Measurements from ENCODE around the gene MTA1.

MTA1 gene

GRCh38 chr14:105497671-105498429, 78.2 kb downstream of the MTA1 start:
- TF ChIP-seq, protein P1, sequence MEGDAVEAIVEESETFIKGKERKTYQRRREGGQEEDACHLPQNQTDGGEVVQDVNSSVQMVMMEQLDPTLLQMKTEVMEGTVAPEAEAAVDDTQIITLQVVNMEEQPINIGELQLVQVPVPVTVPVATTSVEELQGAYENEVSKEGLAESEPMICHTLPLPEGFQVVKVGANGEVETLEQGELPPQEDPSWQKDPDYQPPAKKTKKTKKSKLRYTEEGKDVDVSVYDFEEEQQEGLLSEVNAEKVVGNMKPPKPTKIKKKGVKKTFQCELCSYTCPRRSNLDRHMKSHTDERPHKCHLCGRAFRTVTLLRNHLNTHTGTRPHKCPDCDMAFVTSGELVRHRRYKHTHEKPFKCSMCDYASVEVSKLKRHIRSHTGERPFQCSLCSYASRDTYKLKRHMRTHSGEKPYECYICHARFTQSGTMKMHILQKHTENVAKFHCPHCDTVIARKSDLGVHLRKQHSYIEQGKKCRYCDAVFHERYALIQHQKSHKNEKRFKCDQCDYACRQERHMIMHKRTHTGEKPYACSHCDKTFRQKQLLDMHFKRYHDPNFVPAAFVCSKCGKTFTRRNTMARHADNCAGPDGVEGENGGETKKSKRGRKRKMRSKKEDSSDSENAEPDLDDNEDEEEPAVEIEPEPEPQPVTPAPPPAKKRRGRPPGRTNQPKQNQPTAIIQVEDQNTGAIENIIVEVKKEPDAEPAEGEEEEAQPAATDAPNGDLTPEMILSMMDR (IDR thresholded peaks at IDR 0.05; ENCODE audit: insufficient read depth, missing control alignments), result no peak
- FAIRE-seq (no peak), DNase-seq (ENCODE audit: insufficient read length, low spot score) (no peak)

DNA sequence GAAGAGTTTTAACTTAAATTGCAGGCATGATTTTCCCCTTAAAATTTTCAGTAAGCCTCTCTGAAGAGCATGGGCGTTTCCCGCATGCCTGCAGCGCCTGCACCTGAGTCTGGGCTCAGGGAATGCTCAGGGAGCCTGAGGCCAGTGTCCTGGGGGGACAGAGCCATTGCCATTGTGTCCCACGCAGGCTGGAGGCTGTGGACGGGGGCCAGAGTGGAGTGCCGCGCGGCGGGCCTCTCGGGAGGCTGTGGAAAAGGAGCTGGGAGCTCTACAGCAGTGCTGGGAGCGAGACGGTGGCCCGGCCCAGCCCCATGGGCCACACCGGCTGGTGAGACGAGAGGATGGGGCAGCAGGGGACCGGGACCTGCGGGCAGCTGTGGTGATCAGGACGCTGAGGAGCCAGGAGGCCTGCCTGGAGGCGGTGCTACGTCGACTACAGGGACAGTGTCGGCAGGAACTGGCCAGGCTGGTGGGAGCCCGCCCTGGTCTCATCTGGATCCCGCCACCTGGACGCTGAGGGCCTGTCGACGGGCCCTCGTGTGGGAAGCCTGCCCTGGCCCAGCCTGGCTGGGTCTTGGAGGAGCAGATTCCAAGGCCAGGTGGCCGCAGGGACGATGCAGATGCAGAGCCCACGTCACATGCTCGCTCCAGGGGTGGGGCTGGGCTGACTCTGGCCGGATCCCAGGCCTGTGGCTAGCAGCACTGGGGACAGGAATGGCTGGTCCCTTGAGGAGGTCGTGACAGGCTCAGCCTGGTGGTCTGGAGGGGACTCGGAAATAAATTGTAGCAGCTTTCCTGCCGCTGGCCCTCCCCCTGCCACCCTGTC, 79.0 kb downstream of the MTA1 start:
- no peak for FAIRE-seq
- TF ChIP-seq, protein P1 (IDR thresholded peaks at IDR 0.05; ENCODE audit: insufficient read depth, missing control alignments), result no peak
- no peak for DNase-seq (ENCODE audit: insufficient read length, low spot score)

DNA sequence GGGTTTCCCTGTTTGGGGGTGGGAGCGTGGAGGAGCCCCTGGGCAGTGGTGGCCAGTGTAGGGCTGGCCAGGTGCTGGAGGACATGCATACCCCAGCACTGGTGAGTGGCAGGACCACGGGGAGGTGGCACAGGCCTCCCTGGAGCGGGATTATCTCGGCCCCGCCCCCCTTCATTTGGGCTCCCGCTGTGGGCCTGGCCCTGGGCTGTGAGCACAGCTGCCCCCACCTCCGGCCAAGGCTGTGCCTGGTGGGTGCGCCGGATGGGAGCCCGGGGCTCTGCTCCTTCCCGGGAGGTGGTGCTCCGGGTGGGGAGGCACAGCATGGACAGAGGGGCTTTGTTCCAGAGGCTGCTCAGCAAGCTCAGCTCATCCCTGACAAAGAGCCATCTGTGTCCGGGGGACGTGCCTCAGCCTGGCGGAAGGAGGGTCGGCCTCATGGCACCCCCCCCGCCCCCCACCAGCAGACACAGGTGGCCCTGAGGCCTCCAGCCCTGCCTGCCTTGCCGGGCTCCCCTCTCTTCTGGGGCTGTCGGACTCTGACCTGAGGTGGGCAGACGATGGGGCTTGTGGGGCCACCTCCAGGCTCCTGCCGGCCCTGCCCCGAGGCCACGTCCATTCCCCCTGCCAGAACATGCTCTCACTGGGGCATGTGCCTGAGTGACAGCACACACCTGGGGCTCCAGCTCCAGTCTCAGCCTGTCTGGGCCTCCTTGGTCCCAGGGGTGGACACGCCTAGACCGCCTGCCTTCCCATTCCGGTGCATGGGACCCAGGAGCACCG, 79.8 kb downstream of the MTA1 start:
- no peak for DNase-seq (ENCODE audit: insufficient read length, low spot score)
- no peak for FAIRE-seq
- TF ChIP-seq, protein P1 (IDR thresholded peaks at IDR 0.05; ENCODE audit: insufficient read depth, missing control alignments), result no peak

GRCh38 chr14:105500036-105500725, 80.6 kb downstream of the MTA1 start:
- TF ChIP-seq, protein P1 (IDR thresholded peaks at IDR 0.05; ENCODE audit: insufficient read depth, missing control alignments), result no peak
- no peak for DNase-seq (ENCODE audit: insufficient read length, low spot score)
- FAIRE-seq, result no peak

DNA sequence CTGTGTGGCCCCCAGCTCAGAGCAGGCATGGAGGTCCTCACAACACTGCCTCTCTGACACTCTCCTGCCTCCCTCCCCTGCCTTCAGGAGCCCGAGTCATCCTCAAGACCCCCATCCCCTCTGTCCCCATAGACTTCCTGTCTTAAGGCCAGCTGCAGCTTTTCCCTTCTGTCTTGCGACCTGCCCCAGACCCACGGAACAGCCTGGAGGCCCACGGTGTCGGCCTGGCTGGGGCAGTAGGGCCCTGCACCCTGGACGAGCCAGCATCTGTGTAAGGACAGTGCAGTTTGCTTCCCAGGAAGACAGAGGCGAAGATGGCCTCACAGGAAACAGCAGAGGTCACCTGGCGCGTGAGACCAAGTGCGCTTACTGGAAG, 81.1 kb downstream of the MTA1 start:
- TF ChIP-seq, protein P1 (IDR thresholded peaks at IDR 0.05; ENCODE audit: insufficient read depth, missing control alignments), result no peak
- no peak for FAIRE-seq

DNA sequence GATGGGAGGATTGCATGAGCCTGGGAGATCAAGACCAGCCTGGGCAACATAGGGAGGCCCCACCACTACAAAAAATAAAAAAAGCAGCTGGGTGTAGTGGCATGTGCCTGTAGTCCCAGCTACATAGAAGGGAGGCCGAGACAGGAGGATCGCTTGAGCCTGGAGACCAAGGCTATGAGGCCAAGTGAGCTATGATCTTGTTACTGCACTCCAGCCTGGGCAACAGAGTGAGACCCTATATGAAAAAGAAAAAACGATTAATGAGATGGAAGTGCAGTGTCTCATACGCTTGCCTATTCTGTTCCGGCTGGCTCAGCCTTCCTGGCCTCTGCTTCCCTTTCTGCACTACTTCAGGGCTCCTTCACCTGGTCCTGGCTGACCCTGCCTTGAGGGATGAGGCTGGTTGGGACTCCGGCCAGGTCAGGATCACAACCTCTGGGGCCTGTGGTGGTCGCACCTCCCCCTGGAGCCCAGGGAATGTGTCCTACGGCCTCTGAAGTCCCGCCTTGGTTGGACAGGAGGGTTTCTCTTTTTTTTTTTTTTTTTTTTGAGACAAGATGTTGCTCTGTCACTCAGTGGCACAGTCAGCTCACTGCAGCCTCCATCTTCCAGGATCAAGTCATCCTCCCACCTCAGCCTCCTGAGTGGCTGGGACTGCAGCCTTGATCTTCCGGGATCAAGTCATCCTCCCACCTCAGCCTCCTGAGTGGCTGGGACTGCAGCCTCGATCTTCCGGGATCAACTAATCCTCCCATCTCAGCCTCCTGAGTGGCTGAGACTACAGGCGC, 82.1 kb downstream of the MTA1 start:
- DNase-seq (ENCODE audit: insufficient read length, low spot score) (no peak), FAIRE-seq (no peak)

More for the DNA sequence above, 81.1 kb downstream of the MTA1 start:
- DNase-seq (ENCODE audit: insufficient read length, low spot score), result no peak

More for the DNA sequence above, 82.1 kb downstream of the MTA1 start:
- TF ChIP-seq, protein P1 (IDR thresholded peaks at IDR 0.05; ENCODE audit: insufficient read depth, missing control alignments), result no peak
